ENCODE data around the gene RSKR.

DNA sequence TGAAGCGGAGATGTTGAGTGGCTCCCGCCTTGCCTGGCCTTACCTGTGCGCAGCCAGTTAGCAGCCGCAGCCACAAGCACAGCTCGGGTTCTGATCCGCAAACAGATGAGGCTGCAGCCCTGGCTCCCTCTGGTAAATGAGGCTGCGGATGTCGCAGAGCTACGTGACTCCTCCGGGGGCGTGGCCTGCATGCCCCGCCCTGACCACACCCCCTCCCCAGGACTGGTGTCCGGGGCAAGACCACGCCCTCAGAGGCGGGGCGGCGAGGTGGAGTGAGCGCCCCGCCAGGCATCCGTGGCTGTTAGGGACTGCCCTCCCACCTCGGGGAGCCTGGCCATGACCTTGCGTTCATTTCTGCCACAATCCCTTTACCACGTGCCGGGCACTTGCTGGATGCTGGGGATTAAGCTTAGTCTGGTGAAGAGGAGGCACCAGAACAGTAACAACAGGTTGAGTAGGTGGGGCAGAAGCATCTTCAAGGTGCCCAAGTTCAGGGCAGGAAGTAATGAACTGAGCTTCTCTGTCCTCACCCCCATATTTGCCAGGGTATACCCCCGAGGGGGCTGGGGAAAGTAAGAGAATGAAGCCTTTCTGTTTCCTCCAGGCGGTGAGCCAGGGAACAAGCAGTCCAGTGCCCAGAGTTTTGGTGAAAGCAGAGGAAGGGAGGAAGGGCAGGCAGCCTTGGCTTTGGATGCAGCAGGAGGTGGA, 37.1 kb downstream of the RSKR start, which contains the start of gene ALDOC:
- TF ChIP-seq TAF1 (IDR thresholded peaks at IDR 0.05; ENCODE audit: borderline replicate concordance, insufficient read depth, low read length) (peak; percentile 79; the same call in 1 of the 2 replicates), POLR2AphosphoS5 (IDR thresholded peaks at IDR 0.05; ENCODE audit: low read depth, low read length) (peak; percentile 70)
